ENCODE results near the gene BCL2L2. TPM values are rescaled to one million over a fixed set of nuclear protein-coding genes. Genes with fewer than 3 reads are reported as not detected.
A peak's percentile ranks its signal among the peaks of the same experiment; 100 is the strongest.

Gene BCL2L2
- total RNA-seq, 1 experiment from 2014 or later = 18.2 TPM

GRCh38 chr14:23299986-23300686 is 6.5 kb upstream of the BCL2L2 start:
- Mint-ChIP-seq H3K36me3 (peaks cover 5% of the 10 kb centered on the region), H3K4me1 (peaks cover 5% of the 10 kb centered on the region; the same call in 1 of the 2 replicates), H3K9me3 (no peaks in the 10 kb centered on the region), H3K27me3 (ENCODE audit: low read depth) (peaks cover 76% of the 10 kb centered on the region), H3K4me3 (peak overlapping the region; percentile 85), H3K27ac (no peak overlapping the region)
- DNase-seq (ENCODE audit: low spot score) (no peak), ATAC-seq (no peak)
- ChIA-PET POLR2A (interaction anchor here (0.6 to 2.7 kb wide), 3 partner anchors 14 to 335 kb away, joined by 4 to 18 read pairs (median 8); partner anchors contain the start of genes HOMEZ and PABPN1), CTCF (interaction anchor here (0.8 to 3.7 kb wide), 12 partner anchors 11 to 305 kb away, joined by 3 to 27 read pairs (median 10); partner anchors contain the start of genes CEBPE, CMTM5, HOMEZ and PABPN1)
- TF ChIP-seq SMAD3 (CRISPR knock-in tag; IDR thresholded peaks at IDR 0.05; ENCODE audit: borderline replicate concordance) (no peak), TP53 (CRISPR knock-in tag; IDR thresholded peaks at IDR 0.05) (no peak), FOXJ3 (CRISPR knock-in tag; IDR thresholded peaks at IDR 0.05; ENCODE audit: borderline replicate concordance) (no peak), ZNF138 (CRISPR knock-in tag; conservative IDR thresholded peaks at IDR 0.05) (no peak), ZNF512 (CRISPR knock-in tag; IDR thresholded peaks at IDR 0.05; ENCODE audit: borderline replicate concordance) (no peak), ZNF396 (CRISPR knock-in tag; IDR thresholded peaks at IDR 0.05; ENCODE audit: borderline replicate concordance) (no peak), ESRRA (CRISPR knock-in tag; IDR thresholded peaks at IDR 0.05; ENCODE audit: borderline replicate concordance) (no peak), ATF2 (CRISPR knock-in tag; IDR thresholded peaks at IDR 0.05; ENCODE audit: borderline replicate concordance, low read depth) (no peak), NR3C1 (CRISPR knock-in tag; conservative IDR thresholded peaks at IDR 0.05; ENCODE audit: low read depth) (no peak)

GRCh38 chr14:23300687-23301223 is 5.9 kb upstream of the BCL2L2 start:
- DNase-seq (ENCODE audit: low spot score) = no peak
- H3K27me3 Mint-ChIP-seq (ENCODE audit: low read depth) = peaks cover 69% of the 10 kb centered on the region
- POLR2A ChIA-PET = interaction anchor here (0.6 to 2.7 kb wide), 4 partner anchors 14 to 335 kb away, joined by 4 to 18 read pairs (median 6); partner anchors contain the start of genes ACIN1, C14orf119, HOMEZ and PABPN1
- TF ChIP-seq MXD4 (CRISPR knock-in tag; IDR thresholded peaks at IDR 0.05; ENCODE audit: borderline replicate concordance) (no peak), ZNF425 (CRISPR knock-in tag; conservative IDR thresholded peaks at IDR 0.05) (no peak), ZNF317 (CRISPR knock-in tag; IDR thresholded peaks at IDR 0.05; ENCODE audit: borderline replicate concordance, low read depth) (no peak), SMAD3 (CRISPR knock-in tag; IDR thresholded peaks at IDR 0.05; ENCODE audit: borderline replicate concordance) (no peak), CREB1 (CRISPR knock-in tag; IDR thresholded peaks at IDR 0.05) (no peak), PREB (CRISPR knock-in tag; IDR thresholded peaks at IDR 0.05; ENCODE audit: borderline replicate concordance) (no peak), PRRX2 (CRISPR knock-in tag; IDR thresholded peaks at IDR 0.05) (no peak), ZNF532 (CRISPR knock-in tag; IDR thresholded peaks at IDR 0.05; ENCODE audit: borderline replicate concordance) (no peak), E2F5 (CRISPR knock-in tag; IDR thresholded peaks at IDR 0.05) (no peak), EMX1 (CRISPR knock-in tag; IDR thresholded peaks at IDR 0.05) (no peak), ELF4 (CRISPR knock-in tag; IDR thresholded peaks at IDR 0.05; ENCODE audit: low read depth) (no peak), NFATC4 (CRISPR knock-in tag; IDR thresholded peaks at IDR 0.05) (no peak)

More at GRCh38 chr14:23300687-23301223, 5.9 kb upstream of the BCL2L2 start:
- CTCF ChIA-PET = interaction anchor here (0.7 to 3.7 kb wide), 15 partner anchors 11 to 305 kb away, joined by 3 to 27 read pairs (median 8); partner anchors contain the start of genes CEBPE, CMTM5, HOMEZ and PABPN1
- Mint-ChIP-seq H3K9me3 (no peaks in the 10 kb centered on the region), H3K4me1 (peaks cover 5% of the 10 kb centered on the region), H3K4me3 (peak overlapping the region; percentile 85), H3K36me3 (peaks cover 5% of the 10 kb centered on the region), H3K27ac (no peak overlapping the region)
- ATAC-seq = no peak

All from WTC11 (cell line).